Suppressor macrophage treated with lipopolysaccharide for 1 hour (primary cell): ENCODE results near the gene WDTC1.
"Not testable (repeated sequence)": the region's sequence is repeated elsewhere in the genome, so short reads cannot be mapped to it uniquely, and the experiment has no call there.

Experiments used
- DNase-seq, 3 donors: peaks; one replicate each; pipeline ENCODE4 v3.0.0-alpha.2; 2020 to 2022

Gene WDTC1

GRCh38 chr1:27255136-27255535 is 20.7 kb downstream of the WDTC1 start:
- DNase-seq = peak in 1 of 3 donors; percentile 22

- DNase-seq = no peak
These were observed 22.7 kb downstream of the WDTC1 start for GRCh38 chr1:27257155-27257554.

DNA sequence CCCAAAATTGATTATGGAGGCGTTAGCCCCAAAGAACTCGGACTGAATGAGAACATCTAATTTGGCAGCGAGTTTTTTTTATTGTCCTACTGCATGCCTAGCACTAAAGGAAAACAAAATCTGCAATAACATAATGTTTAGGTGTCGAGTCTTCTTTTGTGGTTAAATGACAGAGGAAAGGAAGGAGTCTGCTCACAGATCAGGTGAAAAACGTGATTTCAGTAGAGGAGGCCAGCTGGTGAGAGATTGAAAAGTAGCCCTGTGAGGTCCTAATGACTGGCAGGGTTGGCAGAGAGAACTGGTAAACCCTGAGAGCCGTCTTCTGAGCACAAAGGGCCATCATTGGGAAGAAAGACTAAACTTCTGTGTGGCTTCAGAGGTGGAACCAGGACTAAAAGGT is 24.2 kb downstream of the WDTC1 start:
- no peak for DNase-seq

DNA sequence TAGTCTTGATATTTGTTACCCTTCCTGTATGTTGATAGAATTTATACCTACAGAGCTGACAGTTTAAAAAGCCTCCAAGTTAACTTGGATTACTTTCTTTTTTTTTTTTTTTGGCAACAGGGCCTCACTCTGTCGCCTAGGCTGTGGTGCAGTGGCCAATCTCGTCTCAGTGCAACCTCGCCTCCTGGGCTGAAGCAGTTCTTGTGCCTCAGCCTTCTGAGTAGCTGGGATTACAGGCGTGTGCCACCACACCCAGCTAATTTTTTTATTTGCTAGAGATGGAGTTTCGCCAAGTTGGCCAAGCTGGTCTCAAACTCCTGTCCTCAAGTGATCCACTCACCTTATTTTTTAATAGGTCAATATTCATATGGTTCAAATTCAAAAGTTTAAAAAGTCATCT is 32.7 kb downstream of the WDTC1 start:
- no peak for DNase-seq

DNA sequence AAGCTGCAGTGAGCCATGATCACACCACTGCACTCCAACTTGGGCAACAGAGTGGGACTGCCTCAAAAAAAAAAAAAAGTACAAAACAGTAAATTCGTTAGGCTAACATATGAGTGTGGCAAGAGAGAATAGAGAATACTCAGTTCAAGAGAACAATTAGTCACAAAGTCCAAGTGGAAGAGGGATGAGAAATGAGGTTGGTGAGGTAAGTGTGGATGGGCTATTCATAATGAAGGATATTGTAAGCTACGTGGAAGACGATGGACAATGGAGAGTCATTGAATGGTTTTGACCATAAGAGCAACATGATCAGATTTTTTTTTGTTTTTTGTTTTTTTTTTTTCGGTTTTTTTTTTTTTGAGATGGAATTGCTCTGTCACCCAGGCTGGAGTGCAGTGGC is 34.8 kb downstream of the WDTC1 start:
- DNase-seq = no peak

- DNase-seq = no peak
These were observed 39.8 kb downstream of the WDTC1 start for GRCh38 chr1:27274204-27274603.

DNA sequence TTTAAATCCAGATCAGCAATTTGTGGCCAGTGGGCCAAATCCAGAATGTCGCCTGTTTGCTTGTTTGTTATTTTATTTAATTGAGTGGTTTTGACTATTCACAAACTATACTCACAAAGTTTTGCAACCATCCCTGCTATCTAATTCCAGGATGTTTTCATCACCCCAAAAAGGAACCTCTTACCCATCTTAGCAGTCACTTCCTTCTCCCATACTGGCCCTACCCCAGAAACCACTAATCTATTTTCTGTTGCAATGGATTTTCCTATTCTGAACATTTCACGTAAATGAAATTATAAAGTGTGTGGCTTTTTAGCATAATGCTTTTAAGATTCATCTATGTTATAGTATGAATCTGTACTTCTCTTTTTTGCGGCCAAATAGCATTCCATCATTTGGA is 41.3 kb downstream of the WDTC1 start:
- peak; percentile 40 to 67 (median 50) for DNase-seq

DNA sequence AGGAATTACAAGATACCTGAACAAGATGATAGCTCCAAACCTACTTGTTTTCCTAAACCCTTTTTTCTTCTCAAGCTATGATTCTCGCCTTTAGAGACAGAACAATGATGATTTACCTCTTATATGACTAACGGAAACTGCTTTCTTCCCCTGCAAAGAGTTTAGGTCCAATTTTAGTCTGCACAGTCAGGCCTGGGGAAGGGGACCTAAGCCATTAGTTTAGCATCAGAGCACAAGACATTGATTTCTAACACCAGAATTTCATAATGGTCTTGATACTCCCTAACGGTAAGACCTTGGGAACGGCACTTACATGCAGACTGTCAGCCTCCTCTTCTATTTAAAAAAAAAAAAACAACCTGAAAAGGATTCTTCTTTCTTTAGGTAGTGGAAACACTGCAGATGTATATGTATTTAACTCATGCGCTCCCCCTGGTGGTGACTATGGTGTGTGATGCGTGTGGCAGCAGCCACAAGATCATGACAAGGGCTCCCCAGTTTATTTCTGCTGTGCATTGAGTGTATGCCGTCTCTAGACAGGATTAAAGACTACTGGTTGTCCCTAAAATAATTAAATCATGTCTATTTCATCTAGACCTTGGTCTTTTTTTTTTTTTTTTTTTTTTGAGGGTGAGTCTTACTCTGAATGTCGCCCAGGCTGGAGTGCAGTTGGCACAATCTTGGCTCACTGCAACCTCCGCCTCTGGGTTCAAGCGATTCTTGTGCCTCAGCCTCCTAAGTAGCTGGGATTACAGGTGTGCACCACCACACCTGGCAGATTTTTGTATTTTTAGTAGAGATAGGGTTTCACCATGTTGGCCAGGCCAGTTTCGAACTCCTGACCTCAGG is 50.2 kb downstream of the WDTC1 start:
- peak; percentile 87 to 95 (median 93) for DNase-seq

DNA sequence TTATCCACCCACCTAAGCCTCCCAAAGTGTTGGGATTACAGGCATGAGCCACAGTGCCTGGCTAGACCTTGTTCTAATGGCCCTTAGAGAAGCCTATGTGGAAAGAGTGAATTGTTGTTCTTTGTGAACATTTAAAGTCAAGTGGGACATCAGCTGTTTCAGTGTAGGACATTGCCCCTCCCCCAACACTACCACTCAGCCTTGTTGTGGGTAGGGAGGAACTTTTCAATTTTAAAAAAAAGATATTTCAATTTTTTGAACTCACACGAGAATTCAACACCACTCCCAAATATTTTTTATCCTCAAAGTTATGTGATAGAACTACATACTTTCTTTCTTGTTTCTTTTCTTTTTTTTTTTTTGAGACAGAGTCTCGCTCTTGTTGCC is 50.8 kb downstream of the WDTC1 start:
- DNase-seq = no peak

GRCh38 chr1:27285821-27286220 is 51.4 kb downstream of the WDTC1 start:
- not testable (repeated sequence) for DNase-seq

- DNase-seq = not testable (repeated sequence)
These were observed 54.7 kb downstream of the WDTC1 start for GRCh38 chr1:27289125-27289524.

DNA sequence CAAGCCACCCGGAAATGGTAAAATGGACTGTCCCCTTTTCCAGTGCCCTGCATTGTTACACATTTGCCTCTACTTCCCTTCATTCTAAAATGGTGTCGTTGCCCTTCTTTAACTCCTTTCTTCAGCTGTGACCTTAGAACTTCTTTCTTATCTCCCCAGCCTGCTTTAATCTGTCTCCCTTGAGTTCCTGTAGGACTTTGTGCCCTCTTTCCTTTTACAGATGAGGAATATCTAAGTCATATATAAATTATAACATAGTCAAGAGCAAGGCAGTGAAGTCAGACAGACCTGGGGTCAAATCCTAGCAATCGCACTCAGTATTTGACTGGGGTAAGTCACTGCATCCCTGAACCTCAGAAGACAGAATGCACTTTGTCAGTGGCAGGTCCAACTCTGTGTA is 56.1 kb downstream of the WDTC1 start:
- no peak for DNase-seq

- DNase-seq = no peak
These were observed 57.7 kb downstream of the WDTC1 start for GRCh38 chr1:27292106-27292505.

GRCh38 chr1:27293915-27294314 is 59.5 kb downstream of the WDTC1 start:
- DNase-seq = no peak

DNA sequence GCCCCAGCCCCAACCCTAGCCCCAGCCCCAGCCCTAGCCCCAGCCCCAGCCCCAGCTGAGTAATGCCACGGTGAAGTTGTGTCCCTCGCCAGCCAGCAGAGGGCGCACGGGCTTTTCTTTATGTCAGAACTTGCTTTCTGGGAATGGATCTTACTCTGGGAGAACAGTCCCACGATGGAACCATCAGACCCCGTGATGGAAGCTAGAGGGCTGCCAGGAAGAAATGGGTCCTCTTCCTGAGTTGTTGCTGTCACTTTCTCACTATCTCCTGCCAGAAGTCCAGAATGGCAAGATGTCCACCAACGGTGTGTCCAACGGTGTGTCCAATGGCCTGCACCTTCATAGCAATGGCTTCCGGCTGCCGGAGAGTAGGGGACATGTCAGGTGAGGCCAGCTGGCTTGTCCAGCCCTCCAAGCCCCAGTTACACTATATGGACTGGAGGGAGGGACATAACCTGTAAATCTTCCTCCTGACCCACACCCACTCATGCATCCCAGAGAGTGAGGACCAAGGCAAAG is 62.4 kb downstream of the WDTC1 start:
- DNase-seq = peak; percentile 75 to 87 (median 80)

- no peak for DNase-seq
These were observed 63.5 kb downstream of the WDTC1 start for GRCh38 chr1:27297903-27298302.

- DNase-seq = no peak
These were observed 64.4 kb downstream of the WDTC1 start for GRCh38 chr1:27298632-27299384.

- DNase-seq = peak; percentile 61 to 68 (median 67)
These were observed 65.2 kb downstream of the WDTC1 start for GRCh38 chr1:27299385-27300271.

DNA sequence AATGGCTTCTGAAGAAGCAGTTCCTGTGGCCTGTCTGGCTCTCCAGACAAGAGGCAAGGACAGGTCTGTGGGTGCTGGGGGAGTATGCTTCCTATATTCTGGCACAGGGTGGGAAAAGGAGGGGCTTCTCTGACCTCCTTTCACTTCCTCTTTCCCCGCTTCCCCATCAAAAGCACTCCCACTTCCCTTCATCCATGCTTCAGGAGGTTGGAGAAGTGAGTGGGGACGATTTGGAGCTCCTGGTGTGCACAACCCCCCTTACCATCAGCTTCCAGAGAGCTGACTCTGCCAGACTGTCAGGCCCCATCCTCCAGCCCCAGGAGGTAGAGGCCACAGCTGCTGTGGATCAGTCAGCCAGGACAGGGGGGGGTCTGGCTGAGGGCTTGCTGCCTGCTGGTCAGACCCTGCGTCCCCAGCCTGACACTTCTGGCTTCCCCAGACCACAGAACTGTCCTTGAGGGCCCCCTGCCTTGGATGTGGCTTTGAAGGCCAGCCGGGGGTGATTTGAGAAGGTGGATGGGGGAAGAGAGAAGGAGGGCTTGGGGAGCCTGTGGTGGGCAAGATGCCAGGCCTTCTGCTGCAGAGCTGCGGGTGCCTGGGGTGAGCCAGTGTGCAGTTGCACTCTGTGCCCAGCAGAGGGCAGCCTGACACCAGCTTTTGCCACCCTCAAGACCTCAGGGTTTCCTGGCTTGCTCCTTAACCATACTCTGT is 66.1 kb downstream of the WDTC1 start:
- DNase-seq = peak; percentile 81 to 86 (median 86)

GRCh38 chr1:27301052-27301422 is 66.6 kb downstream of the WDTC1 start:
- DNase-seq = no peak

DNA sequence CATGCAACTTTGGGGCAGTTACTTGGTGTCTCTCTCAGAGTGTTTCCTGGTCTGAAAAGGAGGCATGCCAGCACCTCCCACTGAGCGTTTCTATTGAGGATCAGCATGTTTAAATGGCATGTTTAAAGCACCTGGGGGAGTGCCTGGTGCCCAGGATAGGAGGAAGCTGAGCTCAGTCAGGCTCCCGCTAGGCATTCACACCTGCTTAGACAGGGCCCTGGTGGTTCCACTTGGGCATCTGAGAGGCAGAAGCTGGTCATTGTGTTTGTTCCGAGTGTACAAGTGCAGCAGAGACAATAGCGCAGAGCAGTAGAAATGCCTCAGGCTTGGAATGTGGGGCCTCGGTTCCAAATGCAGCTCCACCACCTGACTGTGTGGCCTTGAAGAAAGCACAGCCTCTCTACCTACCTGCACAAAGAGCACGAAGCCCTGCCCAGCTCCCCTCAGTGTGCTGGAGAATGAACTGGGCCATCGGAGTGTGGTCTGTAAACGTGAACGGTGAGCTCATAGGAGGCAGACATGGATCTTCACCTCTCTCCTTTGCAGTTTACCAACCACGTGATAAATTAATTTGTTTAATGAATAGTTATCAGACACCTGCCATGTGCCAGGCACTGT is 67.3 kb downstream of the WDTC1 start:
- DNase-seq = no peak

DNA sequence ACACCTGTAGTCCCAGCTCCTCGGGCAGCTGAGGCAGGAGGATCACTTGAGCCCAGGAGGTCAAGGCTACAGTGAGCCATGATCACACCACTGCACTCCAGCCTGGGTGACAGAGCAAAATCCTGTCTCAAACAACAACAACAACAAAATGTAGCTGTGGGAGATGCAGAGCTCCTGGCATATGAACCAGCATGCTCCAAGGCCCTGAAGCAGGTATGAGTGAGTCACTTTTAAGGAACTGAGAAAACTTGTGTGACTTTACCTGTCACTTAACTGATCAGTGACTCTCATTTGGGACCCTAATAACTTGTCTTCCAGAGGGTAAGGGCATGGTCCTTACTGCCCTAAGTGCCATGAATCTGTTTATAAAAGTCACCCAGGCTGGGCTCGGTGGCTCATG is 68.2 kb downstream of the WDTC1 start:
- DNase-seq = no peak
